AG04449 (cell line): Measurements from ENCODE around the gene FNTB.

Experiments used
- CTCF ChIA-PET: fragments of 350-600 bp; formaldehyde crosslinking; extraction: SDS; loops from one replicate; lab custom pipeline; 2021; ENCODE audit warnings: antibody characterized with exemption; lab: Yijun Ruan, JAX
- POLR2A ChIA-PET: fragments of 400-600, 350-600 bp; formaldehyde crosslinking; extraction: SDS; loops from one replicate; lab custom pipeline; 2020; ENCODE audit warnings: antibody characterized with exemption, inconsistent platforms; lab: Yijun Ruan, JAX
- DNase-seq: peaks from one replicate; pipeline ENCODE4 v3.0.0-alpha.2; 2010; ENCODE audit warnings: low read depth, low spot score
- H3K4me3 ChIP-seq: 2 replicates; pipeline ENCODE4 v1.5.1; 2011; ENCODE audit warnings: low read depth, mild to moderate bottlenecking, control low read depth, low read length
- CTCF ChIP-seq: IDR thresholded peaks from one replicate; pipeline ENCODE4 v1.5.1; 2011; ENCODE audit warnings: mild to moderate bottlenecking, moderate library complexity, low read length, control low read depth, inconsistent platforms; ENCODE audit not compliant: insufficient read depth; ENCODE audit errors: missing control alignments

The FNTB gene

GRCh38 chr14:65007202-65007601, 20.5 kb downstream of the FNTB start:
- no peak for DNase-seq
- H3K4me3 ChIP-seq, result no peak overlapping the region
- CTCF ChIA-PET, result interaction anchor here (0.8 to 17.4 kb wide), 4 partner anchors 12 to 184 kb away, joined by 3 to 186 read pairs (median 36); partner anchors contain the start of gene FNTB
- POLR2A ChIA-PET, result no interaction called here
- TF ChIP-seq CTCF, result no peak

- no peak overlapping the region for H3K4me3 ChIP-seq
- POLR2A ChIA-PET, result no interaction called here
- no peak for DNase-seq
- CTCF ChIA-PET, result interaction anchor here (7.7 to 17.4 kb wide), 2 partner anchors 9 to 25 kb away, joined by 70 to 186 read pairs; partner anchors contain the start of gene FNTB
- TF ChIP-seq CTCF, result no peak
Observed at GRCh38 chr14:65010211-65010931, 23.7 kb downstream of the FNTB start.

- H3K4me3 ChIP-seq, result no peak overlapping the region
- POLR2A ChIA-PET, result no interaction called here
- no peak for DNase-seq
- CTCF ChIA-PET, result interaction anchor here (0.9 to 17.4 kb wide), 4 partner anchors 8 to 26 kb away, joined by 3 to 186 read pairs (median 38); partner anchors contain the start of gene FNTB
- no peak for TF ChIP-seq CTCF
Observed at GRCh38 chr14:65011538-65011937, 24.8 kb downstream of the FNTB start.

GRCh38 chr14:65012353-65012752, 25.7 kb downstream of the FNTB start:
- CTCF ChIA-PET, result interaction anchor here (0.9 to 17.4 kb wide), 4 partner anchors 7 to 27 kb away, joined by 3 to 186 read pairs (median 38); partner anchors contain the start of gene FNTB
- DNase-seq, result no peak
- TF ChIP-seq CTCF, result no peak
- POLR2A ChIA-PET, result no interaction called here
- H3K4me3 ChIP-seq, result no peak overlapping the region

GRCh38 chr14:65015391-65015790, 28.7 kb downstream of the FNTB start:
- H3K4me3 ChIP-seq, result no peak overlapping the region
- CTCF ChIA-PET, result interaction anchor here (0.7 to 11.9 kb wide), 5 partner anchors 7 to 47 kb away, joined by 3 to 277 read pairs (median 4); partner anchors contain the start of gene FNTB
- POLR2A ChIA-PET, result interaction anchor here (1.0 kb wide), 1 partner anchor 17 kb away, joined by 5 read pairs; no protein-coding TSS in a partner anchor
- TF ChIP-seq CTCF, result no peak
- no peak for DNase-seq

GRCh38 chr14:65016471-65016870, 29.8 kb downstream of the FNTB start:
- H3K4me3 ChIP-seq, result no peak overlapping the region
- ChIA-PET POLR2A (no interaction called here), CTCF (interaction anchor here (1.4 to 11.9 kb wide), 3 partner anchors 8 to 29 kb away, joined by 4 to 277 read pairs (median 70); partner anchors contain the start of gene FNTB)
- DNase-seq, result no peak
- TF ChIP-seq CTCF, result no peak
